ENCODE data around the gene DIAPH3. TPM values are rescaled to one million over a fixed set of nuclear protein-coding genes. Genes with fewer than 3 reads are reported as not detected.

The DIAPH3 gene
- total RNA-seq (0.10 and 0.15 TPM in 2 replicates), polyA plus RNA-seq (0.03 and 0.14 TPM in 2 replicates), polyA minus RNA-seq (0.09 and 0.29 TPM in 2 replicates)
- 0.28 TPM for total RNA-seq (2013)

DNA sequence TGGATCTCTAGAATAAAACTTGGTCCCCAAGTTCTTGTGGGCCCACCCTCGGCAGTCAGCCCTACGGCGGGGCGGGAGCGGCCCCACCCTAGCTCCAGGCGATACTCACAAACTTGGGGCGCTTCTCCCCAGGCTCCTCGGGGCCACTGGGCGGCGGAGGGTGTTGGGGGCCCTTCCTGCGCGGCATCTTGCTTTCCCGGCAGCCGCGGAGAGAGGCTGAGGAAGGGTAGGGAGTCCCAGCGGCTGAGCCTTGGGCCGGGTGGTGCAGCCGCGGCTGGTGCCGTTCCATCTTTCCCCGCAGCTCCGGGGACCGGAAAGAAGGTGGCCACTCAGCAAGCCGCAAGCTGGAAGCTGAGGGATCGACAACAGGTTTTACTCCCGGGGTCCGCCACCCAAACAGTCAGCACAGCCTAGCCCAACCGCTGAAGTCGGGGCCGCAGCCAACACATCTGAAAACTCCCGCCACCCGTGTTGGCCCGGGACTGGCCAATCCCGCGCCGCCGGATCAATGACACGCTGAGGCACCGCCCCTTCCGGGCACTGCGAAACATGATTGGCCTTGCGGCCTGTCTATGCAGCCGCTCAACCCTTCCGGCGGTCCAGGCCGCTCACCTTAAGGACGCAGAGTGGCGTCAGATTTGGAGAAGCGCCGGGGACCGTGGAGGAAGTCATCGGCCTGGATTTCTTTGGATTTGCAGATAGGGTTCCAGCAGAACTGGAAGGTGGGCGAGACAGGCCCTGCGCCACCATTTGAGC, at the start of gene DIAPH3:
TSS of gene DIAPH3 (minus strand) at position 451 of the 756 bp plus-strand sequence. CDS start at position 289, 162 bp downstream.
- H3K36me3 ChIP-seq (replicated peaks in 1 of 2; ENCODE audit: control extremely low read depth in 1 of 2, control insufficient read depth in 1 of 2, extremely low read depth in 1 of 2, insufficient read depth in 2 of 2, low read length in 1 of 2): no peaks in the 10 kb centered on the region
- WGBS (ENCODE audit: insufficient coverage): under 1% methylated on average over 54 of the region's 54 CpGs
- H3K4me2 ChIP-seq (replicated peaks; ENCODE audit: low read depth, low read length, poor library complexity, severe bottlenecking): peak within 1 kb of the TSS; percentile 84
- peak; percentile 100 for ATAC-seq (ENCODE audit: low read depth)
- Mint-ChIP-seq H3K27ac (peak within 1 kb of the TSS; percentile 90), H3K4me1 (peaks cover 21% of the 10 kb centered on the region), H3K4me3 (peak within 1 kb of the TSS; percentile 90), H3K27me3 (peaks cover 7% of the 10 kb centered on the region), H3K9me3 (ENCODE audit: insufficient read depth) (no peaks in the 10 kb centered on the region)
- peak within 1 kb of the TSS; percentile 95 for H2AFZ ChIP-seq (ENCODE audit: insufficient read depth, low read depth, low read length, poor library complexity, severe bottlenecking)
- H3K9me3 ChIP-seq (ENCODE audit: control extremely low read depth in 1 of 3, control insufficient read depth in 2 of 3, insufficient read depth in 1 of 3, low read length in 2 of 3): no peaks in the 10 kb centered on the region
- CTCF ChIA-PET: interaction anchor here (1.2 kb wide), 1 partner anchor 234 kb away, joined by 4 read pairs; the partner anchor contains the start of gene TDRD3
- TF ChIP-seq, protein P1, sequence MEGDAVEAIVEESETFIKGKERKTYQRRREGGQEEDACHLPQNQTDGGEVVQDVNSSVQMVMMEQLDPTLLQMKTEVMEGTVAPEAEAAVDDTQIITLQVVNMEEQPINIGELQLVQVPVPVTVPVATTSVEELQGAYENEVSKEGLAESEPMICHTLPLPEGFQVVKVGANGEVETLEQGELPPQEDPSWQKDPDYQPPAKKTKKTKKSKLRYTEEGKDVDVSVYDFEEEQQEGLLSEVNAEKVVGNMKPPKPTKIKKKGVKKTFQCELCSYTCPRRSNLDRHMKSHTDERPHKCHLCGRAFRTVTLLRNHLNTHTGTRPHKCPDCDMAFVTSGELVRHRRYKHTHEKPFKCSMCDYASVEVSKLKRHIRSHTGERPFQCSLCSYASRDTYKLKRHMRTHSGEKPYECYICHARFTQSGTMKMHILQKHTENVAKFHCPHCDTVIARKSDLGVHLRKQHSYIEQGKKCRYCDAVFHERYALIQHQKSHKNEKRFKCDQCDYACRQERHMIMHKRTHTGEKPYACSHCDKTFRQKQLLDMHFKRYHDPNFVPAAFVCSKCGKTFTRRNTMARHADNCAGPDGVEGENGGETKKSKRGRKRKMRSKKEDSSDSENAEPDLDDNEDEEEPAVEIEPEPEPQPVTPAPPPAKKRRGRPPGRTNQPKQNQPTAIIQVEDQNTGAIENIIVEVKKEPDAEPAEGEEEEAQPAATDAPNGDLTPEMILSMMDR (IDR thresholded peaks at IDR 0.05): no peak
- TF ChIP-seq EZH2 (IDR thresholded peaks at IDR 0.05; ENCODE audit: borderline replicate concordance, insufficient read depth, low read depth, low read length, poor library complexity, severe bottlenecking): no peak
- intact Hi-C loops (cut with micrococcal nuclease): loop anchor here (1.0 kb wide), 1 partner anchor 233 kb away; no protein-coding TSS in a partner anchor
- H4K20me1 ChIP-seq (ENCODE audit: control insufficient read depth, insufficient read depth, low read length, poor library complexity, severe bottlenecking): no peaks in the 10 kb centered on the region
- no peaks in the 10 kb centered on the region for H3K79me2 ChIP-seq (ENCODE audit: control insufficient read depth, insufficient read depth, low read length)
- peak within 1 kb of the TSS; percentile 76 to 93 (median 83) for H3K4me3 ChIP-seq (ENCODE audit: control extremely low read depth in 1 of 5, extremely low read depth in 1 of 5, insufficient read depth in 1 of 5, low read depth in 2 of 5, low read length in 4 of 5)
- H3K4me1 ChIP-seq (ENCODE audit: control insufficient read depth in 2 of 2, insufficient read depth in 2 of 2, low read length in 2 of 2): peaks cover 7 to 13% of the 10 kb centered on the region in 2 donors
- peak within 1 kb of the TSS; percentile 74 for H3K9ac ChIP-seq (ENCODE audit: low read length)
- POLR2A ChIA-PET: no interaction called here
- DNase-seq: peak; percentile 92
- H3K27me3 ChIP-seq (replicated peaks in 1 of 4; ENCODE audit: control extremely low read depth in 1 of 4, control insufficient read depth in 3 of 4, insufficient read depth in 4 of 4, low read length in 3 of 4): peaks cover 0 to 3% (median 0%) of the 10 kb centered on the region in 4 experiments
- peak within 1 kb of the TSS; percentile 53 to 62 for H3K27ac ChIP-seq (ENCODE audit: low read length in 2 of 2)

GRCh38 chr13:60213236-60213744, 49.6 kb upstream of the DIAPH3 start:
- Histone ChIP-seq H3K4me1 (ENCODE audit: control insufficient read depth in 2 of 2, insufficient read depth in 2 of 2, low read length in 2 of 2) (no peaks in the 10 kb centered on the region), H3K9ac (ENCODE audit: low read length) (no peak overlapping the region), H3K36me3 (replicated peaks in 1 of 2; ENCODE audit: control extremely low read depth in 1 of 2, control insufficient read depth in 1 of 2, extremely low read depth in 1 of 2, insufficient read depth in 2 of 2, low read length in 1 of 2) (no peaks in the 10 kb centered on the region), H2AFZ (ENCODE audit: insufficient read depth, low read depth, low read length, poor library complexity, severe bottlenecking) (no peak overlapping the region), H4K20me1 (ENCODE audit: control insufficient read depth, insufficient read depth, low read length, poor library complexity, severe bottlenecking) (no peaks in the 10 kb centered on the region), H3K9me3 (ENCODE audit: control extremely low read depth in 1 of 3, control insufficient read depth in 2 of 3, insufficient read depth in 1 of 3, low read length in 2 of 3) (no peaks in the 10 kb centered on the region), H3K27ac (ENCODE audit: low read length in 2 of 2) (no peak overlapping the region), H3K4me3 (ENCODE audit: control extremely low read depth in 1 of 5, extremely low read depth in 1 of 5, insufficient read depth in 1 of 5, low read depth in 2 of 5, low read length in 4 of 5) (no peak overlapping the region), H3K27me3 (replicated peaks in 1 of 4; ENCODE audit: control extremely low read depth in 1 of 4, control insufficient read depth in 3 of 4, insufficient read depth in 4 of 4, low read length in 3 of 4) (no peaks in the 10 kb centered on the region), H3K4me2 (replicated peaks; ENCODE audit: low read depth, low read length, poor library complexity, severe bottlenecking) (no peak overlapping the region), H3K79me2 (ENCODE audit: control insufficient read depth, insufficient read depth, low read length) (no peaks in the 10 kb centered on the region)
- no peak for DNase-seq
- no peak overlapping the region for H3K4me3 Mint-ChIP-seq
- ChIA-PET POLR2A (no interaction called here), CTCF (no interaction called here)
- no peak overlapping the region for H3K27ac Mint-ChIP-seq
- ATAC-seq (ENCODE audit: low read depth): no peak
- no peaks in the 10 kb centered on the region for H3K9me3 Mint-ChIP-seq (ENCODE audit: insufficient read depth)
- no peak for TF ChIP-seq EZH2 (IDR thresholded peaks at IDR 0.05; ENCODE audit: borderline replicate concordance, insufficient read depth, low read depth, low read length, poor library complexity, severe bottlenecking)
- TF ChIP-seq, protein P1 (IDR thresholded peaks at IDR 0.05): no peak
- WGBS (ENCODE audit: insufficient coverage): no CpG with 5 or more reads among the region's 1 CpG
- no peaks in the 10 kb centered on the region for H3K4me1 Mint-ChIP-seq
- intact Hi-C loops (cut with micrococcal nuclease): no loop called here
- H3K27me3 Mint-ChIP-seq: peaks cover 4% of the 10 kb centered on the region
